Measurements from ENCODE around the gene MYEF2. TPM values are rescaled to one million over a fixed set of nuclear protein-coding genes. Genes with fewer than 3 reads are reported as not detected.

Gene MYEF2
- total and polyA plus RNA-seq, 2 donors (not counting 3 experiments of a cell fraction or from before 2014, with no cell fraction given) = 11.6 to 54.8 TPM

- Histone ChIP-seq H3K9me1 (replicated peaks; ENCODE audit: control insufficient read depth, extremely low read depth, insufficient read depth, low read length) (no peaks in the 10 kb centered on the region), H3K4me2 (ENCODE audit: insufficient read depth, low read length) (no peak overlapping the region), H2AFZ (ENCODE audit: low read depth, low read length) (no peak overlapping the region), H3K4me3 (replicated peaks in 1 of 3; ENCODE audit: insufficient read depth in 1 of 3, low read depth in 1 of 3, low read length in 3 of 3) (no peak overlapping the region), H3K9ac (replicated peaks; ENCODE audit: extremely low read depth, insufficient read depth, low read length) (no peak overlapping the region), H3K27me3 (ENCODE audit: control insufficient read depth in 2 of 2, insufficient read depth in 2 of 2, low read length in 2 of 2) (no peaks in the 10 kb centered on the region), H3K9me3 (replicated peaks; ENCODE audit: control insufficient read depth, insufficient read depth, low read length) (no peaks in the 10 kb centered on the region), H4K20me1 (replicated peaks; ENCODE audit: control insufficient read depth, extremely low read depth, insufficient read depth, low read length) (no peaks in the 10 kb centered on the region), H3K79me2 (ENCODE audit: control insufficient read depth, insufficient read depth, low read length) (no peaks in the 10 kb centered on the region), H3K4me1 (ENCODE audit: control insufficient read depth, extremely low read depth, insufficient read depth, low read length) (no peaks in the 10 kb centered on the region), H3K36me3 (ENCODE audit: control insufficient read depth in 2 of 2, extremely low read depth in 1 of 2, insufficient read depth in 2 of 2, low read length in 2 of 2) (no peaks in the 10 kb centered on the region), H3K27ac (ENCODE audit: insufficient read depth, low read depth, low read length) (no peak overlapping the region)
- intact Hi-C loops (cut with micrococcal nuclease) (loop anchor here (1.0 kb wide), 2 partner anchors 374 to 889 kb away; no protein-coding TSS in a partner anchor), dilution Hi-C loops (cut with MboI; ENCODE audit: extremely low pct_ligation_motif_present, low sequenced_read_pairs) (no loop called here)
- no TSS peak for BruUV-seq (replicated peaks)
- DNase-seq (ENCODE audit: low read depth, low spot score) = no peak
- ChIA-PET CTCF (interaction anchor here (0.6 to 5.4 kb wide), 33 partner anchors 10 to 1774 kb away, joined by 3 to 176 read pairs (median 4); partner anchors contain the start of gene SEMA6D), POLR2A (no interaction called here)
- TF ChIP-seq MYC (IDR thresholded peaks at IDR 0.05; ENCODE audit: low read depth, low read length) (no peak), EZH2 (IDR thresholded peaks at IDR 0.05; ENCODE audit: borderline replicate concordance, low read depth, low read length, severe bottlenecking) (no peak), FOS (IDR thresholded peaks at IDR 0.05; ENCODE audit: borderline replicate concordance, insufficient read depth, low read length) (no peak), POLR2AphosphoS5 (IDR thresholded peaks at IDR 0.05; ENCODE audit: insufficient read depth, low read depth, low read length) (no peak), JUN (IDR thresholded peaks at IDR 0.05; ENCODE audit: borderline replicate concordance, insufficient read depth, insufficient read length, low read depth) (no peak), MAX (IDR thresholded peaks at IDR 0.05; ENCODE audit: insufficient read depth, insufficient read length) (no peak), POLR2A (IDR thresholded peaks at IDR 0.05; ENCODE audit: low read depth, low read length) (no peak)
- TF ChIP-seq, protein P1, sequence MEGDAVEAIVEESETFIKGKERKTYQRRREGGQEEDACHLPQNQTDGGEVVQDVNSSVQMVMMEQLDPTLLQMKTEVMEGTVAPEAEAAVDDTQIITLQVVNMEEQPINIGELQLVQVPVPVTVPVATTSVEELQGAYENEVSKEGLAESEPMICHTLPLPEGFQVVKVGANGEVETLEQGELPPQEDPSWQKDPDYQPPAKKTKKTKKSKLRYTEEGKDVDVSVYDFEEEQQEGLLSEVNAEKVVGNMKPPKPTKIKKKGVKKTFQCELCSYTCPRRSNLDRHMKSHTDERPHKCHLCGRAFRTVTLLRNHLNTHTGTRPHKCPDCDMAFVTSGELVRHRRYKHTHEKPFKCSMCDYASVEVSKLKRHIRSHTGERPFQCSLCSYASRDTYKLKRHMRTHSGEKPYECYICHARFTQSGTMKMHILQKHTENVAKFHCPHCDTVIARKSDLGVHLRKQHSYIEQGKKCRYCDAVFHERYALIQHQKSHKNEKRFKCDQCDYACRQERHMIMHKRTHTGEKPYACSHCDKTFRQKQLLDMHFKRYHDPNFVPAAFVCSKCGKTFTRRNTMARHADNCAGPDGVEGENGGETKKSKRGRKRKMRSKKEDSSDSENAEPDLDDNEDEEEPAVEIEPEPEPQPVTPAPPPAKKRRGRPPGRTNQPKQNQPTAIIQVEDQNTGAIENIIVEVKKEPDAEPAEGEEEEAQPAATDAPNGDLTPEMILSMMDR (IDR thresholded peaks at IDR 0.05; ENCODE audit: extremely low read depth in 1 of 2, insufficient read depth in 1 of 2, low read depth in 1 of 2, low read length in 2 of 2) = no peak
- FAIRE-seq = no peak
These were observed 92.5 kb downstream of the MYEF2 start for GRCh38 chr15:48085591-48085930.
